ENCODE measurements around the gene CCL1.

DNA sequence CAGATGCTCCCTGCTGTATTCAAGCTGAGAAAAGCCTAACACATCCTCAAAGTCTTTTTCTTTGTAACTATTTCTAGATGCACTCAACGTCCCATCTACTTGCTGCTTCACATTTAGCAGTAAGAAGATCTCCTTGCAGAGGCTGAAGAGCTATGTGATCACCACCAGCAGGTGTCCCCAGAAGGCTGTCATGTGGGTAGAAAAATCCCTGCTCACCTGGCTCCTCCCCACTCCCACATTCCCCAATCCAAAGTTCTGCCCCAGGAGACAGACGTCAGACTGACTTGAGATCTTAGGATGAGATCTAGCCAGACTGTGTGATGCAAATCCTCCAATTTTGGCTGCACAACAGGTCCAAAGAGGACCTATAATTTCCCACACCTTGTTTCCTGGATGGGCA lies 5.6 kb downstream of the CCL1 start:
- no peak for TF ChIP-seq EZH2 (IDR thresholded peaks at IDR 0.05; ENCODE audit: borderline replicate concordance, control insufficient read depth, low read depth, low read length)
- TF ChIP-seq POLR2AphosphoS5 (IDR thresholded peaks at IDR 0.05; ENCODE audit: low read length): no peak
- TF ChIP-seq SPI1 (IDR thresholded peaks at IDR 0.05; ENCODE audit: borderline replicate concordance, insufficient read depth, low read depth, low read length): no peak
- no peak for TF ChIP-seq CREB1 (IDR thresholded peaks at IDR 0.05; ENCODE audit: low read depth)
- TF ChIP-seq CTCF (IDR thresholded peaks at IDR 0.05 in 2 of 3, conservative IDR thresholded peaks at IDR 0.05 in 1 of 3; ENCODE audit: control insufficient read depth in 2 of 3, extremely low read depth in 1 of 3, insufficient read depth in 1 of 3, low read depth in 3 of 3, low read length in 3 of 3): peak in 1 of 3 experiments; percentile 21; a peak in 1 of 6 replicates
- TF ChIP-seq, protein P1, sequence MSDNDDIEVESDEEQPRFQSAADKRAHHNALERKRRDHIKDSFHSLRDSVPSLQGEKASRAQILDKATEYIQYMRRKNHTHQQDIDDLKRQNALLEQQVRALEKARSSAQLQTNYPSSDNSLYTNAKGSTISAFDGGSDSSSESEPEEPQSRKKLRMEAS (IDR thresholded peaks at IDR 0.05; ENCODE audit: low read depth, low read length): no peak
- TF ChIP-seq BACH1 (IDR thresholded peaks at IDR 0.05; ENCODE audit: borderline replicate concordance): no peak
- no peak for TF ChIP-seq ZNF217 (IDR thresholded peaks at IDR 0.05)

All from GM12878 (cell line).